CD4-positive, CD25-positive, alpha-beta regulatory T cell (primary cell): ENCODE data around the gene CSF1R. TPM values are rescaled to one million over a fixed set of nuclear protein-coding genes. Genes with fewer than 3 reads are reported as not detected.
"Not testable (repeated sequence)": the region's sequence is repeated elsewhere in the genome, so short reads cannot be mapped to it uniquely, and the experiment has no call there.

Experiments
- ATAC-seq, 2 donors: fragments of 150-1000 bp; cut with Tn5 transposase; one replicate each; pipeline ENCODE4 v1.10.0; 2021; ENCODE audit warnings: low read depth in 2 of 2, moderate number of reproducible peaks in 2 of 2, moderate library complexity in 1 of 2
- DNase-seq, 3 donors: peaks; one replicate each; pipeline versions ENCODE4 v3.0.0 to v3.0.0-alpha.2; 2012 to 2022; ENCODE audit warnings: mixed read lengths in 1 of 3
- H3K27ac ChIP-seq: one replicate; pipeline ENCODE4 v1.7.0; 2013; ENCODE audit warnings: mild to moderate bottlenecking, low read length; ENCODE audit not compliant: insufficient read depth, poor library complexity, severe bottlenecking
- H3K27me3 ChIP-seq: one replicate; pipeline ENCODE4 v1.7.0; 2013; ENCODE audit warnings: low read length; ENCODE audit not compliant: control insufficient read depth, insufficient read depth
- H3K36me3 ChIP-seq: one replicate; pipeline ENCODE4 v1.7.0; 2013; ENCODE audit warnings: mild to moderate bottlenecking, low read length, moderate library complexity; ENCODE audit not compliant: control insufficient read depth, insufficient read depth
- H3K4me1 ChIP-seq: 2 replicates; pipeline ENCODE4 v1.7.0; 2013; ENCODE audit warnings: mild to moderate bottlenecking, low read length; ENCODE audit not compliant: insufficient read depth, control insufficient read depth, poor library complexity, severe bottlenecking
- H3K4me3 ChIP-seq: one replicate; pipeline ENCODE4 v1.7.0; 2013; ENCODE audit warnings: low read depth, mild to moderate bottlenecking, low read length, moderate library complexity
- H3K9me3 ChIP-seq, 2 experiments: 1 replicate in 1 of 2; 2 replicates in 1 of 2; pipeline ENCODE4 v1.7.0; 2013; ENCODE audit warnings: low read length in 2 of 2, mild to moderate bottlenecking in 1 of 2, moderate library complexity in 1 of 2; ENCODE audit not compliant: control insufficient read depth in 2 of 2
- H3K27ac Mint-ChIP-seq, 3 donors: one replicate each; pipeline ENCODE4 v1.8.0; 2020 to 2022; ENCODE audit warnings: mild to moderate bottlenecking in 3 of 3, mixed read lengths in 3 of 3, moderate library complexity in 2 of 3
- H3K27me3 Mint-ChIP-seq: one replicate; pipeline ENCODE4 v1.8.0; 2022; ENCODE audit warnings: mild to moderate bottlenecking, mixed read lengths
- H3K36me3 Mint-ChIP-seq: one replicate; pipeline ENCODE4 v1.8.0; 2020; ENCODE audit warnings: mixed read lengths
- H3K4me1 Mint-ChIP-seq, 4 donors: one replicate each; pipeline ENCODE4 v1.8.0; 2020 to 2022; ENCODE audit warnings: mixed read lengths in 4 of 4, mild to moderate bottlenecking in 1 of 4
- H3K4me3 Mint-ChIP-seq, 4 donors: one replicate each; pipeline ENCODE4 v1.8.0; 2020 to 2022; ENCODE audit warnings: mild to moderate bottlenecking in 4 of 4, mixed read lengths in 4 of 4, moderate library complexity in 3 of 4
- H3K9me3 Mint-ChIP-seq, 7 donors: one replicate each; pipeline ENCODE4 v1.8.0; 2020 to 2022; ENCODE audit warnings: mixed read lengths in 7 of 7, mild to moderate bottlenecking in 3 of 7, moderate library complexity in 2 of 7
- polyA plus RNA-seq, 4 donors: library from polyadenylated mRNA; unstranded; fragments of 300-500 nt; fragmentation: Illumina TruSeq; gene quantifications; one replicate each; pipeline ENCODE4 v1.2.3, GENCODE V29; 2021
- total RNA-seq: library from RNA; stranded (reverse); gene quantifications from one replicate; pipeline ENCODE4 v1.2.3, GENCODE V29; 2022

CSF1R gene
- total and polyA plus RNA-seq, 5 donors from 2014 or later: 0.60 to 1.2 (median 0.97) TPM; not detected in 1

DNA sequence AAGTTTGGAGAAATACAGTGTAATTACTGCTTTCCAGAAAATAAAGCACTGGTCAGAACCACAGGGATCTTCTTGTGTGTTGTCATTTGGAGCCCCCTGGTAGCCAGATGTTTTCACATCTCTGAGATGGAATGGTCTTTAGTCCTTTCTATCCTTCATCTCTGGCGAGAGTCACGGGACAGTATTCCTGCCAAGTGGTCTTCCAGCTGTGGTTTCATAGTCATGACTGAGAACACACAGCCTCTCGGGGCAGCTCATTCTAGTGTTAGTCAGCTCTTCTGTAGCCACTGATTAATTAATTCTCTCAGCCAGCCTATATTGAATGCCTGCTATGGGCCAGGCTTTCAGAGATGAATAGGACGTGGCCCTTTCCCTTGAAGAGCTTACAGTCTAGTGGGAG, 51.7 kb downstream of the CSF1R start:
- Mint-ChIP-seq H3K27me3 (no peaks in the 10 kb centered on the region), H3K36me3 (peaks cover 72% of the 10 kb centered on the region), H3K27ac (peak overlapping the region in 1 of 3 donors; percentile 4), H3K4me1 (peaks cover 0 to 8% (median 3%) of the 10 kb centered on the region in 4 donors), H3K9me3 (no peaks in the 10 kb centered on the region), H3K4me3 (no peak overlapping the region)
- peaks cover 97% of the 10 kb centered on the region for H3K36me3 ChIP-seq
- no peak for ATAC-seq
- H3K9me3 ChIP-seq: no peaks in the 10 kb centered on the region
- H3K27me3 ChIP-seq: no peaks in the 10 kb centered on the region
- no peak overlapping the region for H3K4me3 ChIP-seq
- H3K4me1 ChIP-seq: no peaks in the 10 kb centered on the region
- no peak overlapping the region for H3K27ac ChIP-seq
- no peak for DNase-seq

GRCh38 chr5:150033334-150033733, 53.0 kb downstream of the CSF1R start:
- DNase-seq: no peak
- Mint-ChIP-seq H3K36me3 (peaks cover 74% of the 10 kb centered on the region), H3K4me3 (no peak overlapping the region), H3K27me3 (no peaks in the 10 kb centered on the region), H3K4me1 (peaks cover 0 to 9% (median 6%) of the 10 kb centered on the region in 4 donors), H3K27ac (peak overlapping the region in 1 of 3 donors; percentile 72), H3K9me3 (no peaks in the 10 kb centered on the region)
- Histone ChIP-seq H3K9me3 (no peaks in the 10 kb centered on the region), H3K27ac (no peak overlapping the region), H3K4me3 (no peak overlapping the region), H3K4me1 (no peaks in the 10 kb centered on the region), H3K27me3 (no peaks in the 10 kb centered on the region), H3K36me3 (peaks cover 96% of the 10 kb centered on the region)
- no peak for ATAC-seq

DNA sequence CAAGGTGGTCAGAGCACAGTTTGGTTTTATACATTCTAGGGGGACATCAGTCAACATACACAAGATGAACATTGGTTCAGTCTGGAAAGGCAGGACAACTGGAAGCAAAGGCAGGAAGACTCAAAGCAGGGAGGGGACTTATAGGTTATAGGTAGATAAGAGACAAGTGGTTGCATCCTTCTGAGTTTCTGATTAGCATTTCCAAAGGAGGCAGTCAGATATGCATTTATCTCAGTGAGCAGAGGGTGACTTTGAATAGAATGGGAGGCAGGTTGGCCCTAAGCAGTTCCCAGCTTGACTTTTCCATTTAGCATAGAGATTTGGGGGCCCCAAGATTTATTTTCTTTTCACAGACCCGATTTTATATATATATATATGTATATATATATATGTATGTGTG, 58.3 kb downstream of the CSF1R start:
- not testable (repeated sequence) for H3K27me3 ChIP-seq, H3K27ac Mint-ChIP-seq, H3K9me3 Mint-ChIP-seq, H3K4me1 Mint-ChIP-seq, ATAC-seq, H3K27me3 Mint-ChIP-seq, H3K9me3 ChIP-seq, DNase-seq, H3K4me3 ChIP-seq, H3K4me1 ChIP-seq, H3K27ac ChIP-seq, H3K4me3 Mint-ChIP-seq
- H3K36me3 ChIP-seq: peaks cover 92% of the 10 kb centered on the region
- H3K36me3 Mint-ChIP-seq: peaks cover 57% of the 10 kb centered on the region

DNA sequence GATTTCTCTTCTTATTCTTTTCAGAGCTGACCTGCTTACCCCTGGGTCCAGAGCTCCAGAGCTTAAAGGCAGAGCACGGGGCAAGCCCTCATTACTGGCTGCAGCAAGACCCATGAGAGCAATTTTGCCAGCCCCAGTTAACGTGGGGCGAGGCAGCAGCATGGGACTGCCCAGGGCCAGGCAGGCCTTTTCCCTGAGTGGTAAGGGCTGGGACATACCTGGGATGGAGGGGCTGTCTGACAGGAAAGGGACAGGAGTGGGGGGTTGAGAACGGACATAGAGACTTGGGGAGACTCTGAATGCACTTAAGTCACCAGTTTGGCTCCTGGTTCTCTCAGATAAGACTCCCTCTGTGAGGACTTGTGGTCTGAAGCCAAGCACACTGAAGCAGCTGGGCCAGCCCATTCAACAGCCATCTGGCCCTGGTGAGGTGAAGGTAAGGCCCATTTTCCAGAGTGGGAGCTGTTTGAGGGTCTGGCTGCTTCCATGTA, 59.6 kb downstream of the CSF1R start:
- Histone ChIP-seq H3K27ac (no peak overlapping the region), H3K9me3 (no peaks in the 10 kb centered on the region), H3K27me3 (no peaks in the 10 kb centered on the region), H3K36me3 (peaks cover 92% of the 10 kb centered on the region), H3K4me1 (no peaks in the 10 kb centered on the region), H3K4me3 (no peak overlapping the region)
- Mint-ChIP-seq H3K27ac (no peak overlapping the region), H3K9me3 (no peaks in the 10 kb centered on the region), H3K36me3 (peaks cover 54% of the 10 kb centered on the region), H3K4me1 (peaks cover 2 to 16% (median 8%) of the 10 kb centered on the region in 4 donors), H3K27me3 (no peaks in the 10 kb centered on the region), H3K4me3 (no peak overlapping the region)
- no peak for ATAC-seq
- no peak for DNase-seq

GRCh38 chr5:150024346-150024984, 61.9 kb downstream of the CSF1R start:
- H3K9me3 Mint-ChIP-seq: no peaks in the 10 kb centered on the region
- Histone ChIP-seq H3K9me3 (no peaks in the 10 kb centered on the region), H3K4me3 (no peak overlapping the region), H3K27ac (no peak overlapping the region), H3K4me1 (no peaks in the 10 kb centered on the region), H3K36me3 (peaks cover 90% of the 10 kb centered on the region), H3K27me3 (no peaks in the 10 kb centered on the region)
- peaks cover 60% of the 10 kb centered on the region for H3K36me3 Mint-ChIP-seq
- peaks cover 2 to 14% (median 8%) of the 10 kb centered on the region in 4 donors for H3K4me1 Mint-ChIP-seq
- no peak overlapping the region for H3K4me3 Mint-ChIP-seq
- H3K27me3 Mint-ChIP-seq: no peaks in the 10 kb centered on the region
- no peak overlapping the region for H3K27ac Mint-ChIP-seq
- DNase-seq (no peak), ATAC-seq (no peak)

GRCh38 chr5:150023136-150023535, 63.2 kb downstream of the CSF1R start:
- Histone ChIP-seq H3K9me3 (no peaks in the 10 kb centered on the region), H3K4me3 (no peak overlapping the region), H3K27ac (no peak overlapping the region), H3K27me3 (no peaks in the 10 kb centered on the region), H3K4me1 (no peaks in the 10 kb centered on the region), H3K36me3 (peaks cover 94% of the 10 kb centered on the region)
- Mint-ChIP-seq H3K27me3 (no peaks in the 10 kb centered on the region), H3K4me3 (no peak overlapping the region), H3K4me1 (peaks cover 2 to 16% (median 8%) of the 10 kb centered on the region in 4 donors), H3K36me3 (peaks cover 65% of the 10 kb centered on the region), H3K9me3 (no peaks in the 10 kb centered on the region), H3K27ac (no peak overlapping the region)
- ATAC-seq (no peak), DNase-seq (no peak)

- Mint-ChIP-seq H3K4me3 (no peak overlapping the region), H3K27me3 (no peaks in the 10 kb centered on the region), H3K4me1 (peaks cover 2 to 16% (median 9%) of the 10 kb centered on the region in 4 donors), H3K27ac (no peak overlapping the region), H3K36me3 (peaks cover 65% of the 10 kb centered on the region), H3K9me3 (no peaks in the 10 kb centered on the region)
- no peak overlapping the region for H3K4me3 ChIP-seq
- no peaks in the 10 kb centered on the region for H3K4me1 ChIP-seq
- no peaks in the 10 kb centered on the region for H3K27me3 ChIP-seq
- no peak overlapping the region for H3K27ac ChIP-seq
- no peaks in the 10 kb centered on the region for H3K9me3 ChIP-seq
- DNase-seq (no peak), ATAC-seq (no peak)
- peaks cover 95% of the 10 kb centered on the region for H3K36me3 ChIP-seq
Observed at GRCh38 chr5:150022681-150023080, 63.7 kb downstream of the CSF1R start.

DNA sequence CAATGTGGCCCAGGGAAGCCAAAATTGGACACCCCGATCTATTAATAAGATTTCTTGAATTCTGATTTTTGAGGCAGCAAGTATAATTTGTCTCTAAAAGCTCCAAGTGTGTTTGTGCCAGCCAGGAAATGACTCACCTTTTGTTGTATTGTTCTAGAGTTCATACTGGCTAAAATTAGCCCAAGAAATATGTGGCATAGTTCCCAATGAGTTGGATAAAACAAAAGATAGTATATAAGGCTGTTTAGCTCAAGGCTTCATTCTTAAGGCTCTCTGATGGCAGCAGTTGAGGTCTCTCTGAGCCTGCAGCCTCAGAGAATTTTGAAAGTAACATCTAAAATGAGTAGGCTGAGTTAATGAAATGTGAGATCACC, 64.2 kb downstream of the CSF1R start:
- H3K27me3 ChIP-seq: no peaks in the 10 kb centered on the region
- H3K9me3 ChIP-seq: no peaks in the 10 kb centered on the region
- ATAC-seq (no peak), DNase-seq (no peak)
- H3K4me3 ChIP-seq: no peak overlapping the region
- H3K4me1 ChIP-seq: no peaks in the 10 kb centered on the region
- H3K27me3 Mint-ChIP-seq: no peaks in the 10 kb centered on the region
- H3K9me3 Mint-ChIP-seq: no peaks in the 10 kb centered on the region
- peaks cover 68% of the 10 kb centered on the region for H3K36me3 Mint-ChIP-seq
- H3K27ac Mint-ChIP-seq: no peak overlapping the region
- H3K36me3 ChIP-seq: peaks cover 96% of the 10 kb centered on the region
- H3K4me3 Mint-ChIP-seq: no peak overlapping the region
- H3K27ac ChIP-seq: no peak overlapping the region
- peaks cover 2 to 16% (median 9%) of the 10 kb centered on the region in 4 donors for H3K4me1 Mint-ChIP-seq
